AG20443 (cell line): ENCODE results near the gene ADAMTS2.

Experiments used
- DNase-seq: peaks from one replicate; pipeline ENCODE4 v3.0.0; 2012; ENCODE audit warnings: low spot score, mixed read lengths

The ADAMTS2 gene

DNA sequence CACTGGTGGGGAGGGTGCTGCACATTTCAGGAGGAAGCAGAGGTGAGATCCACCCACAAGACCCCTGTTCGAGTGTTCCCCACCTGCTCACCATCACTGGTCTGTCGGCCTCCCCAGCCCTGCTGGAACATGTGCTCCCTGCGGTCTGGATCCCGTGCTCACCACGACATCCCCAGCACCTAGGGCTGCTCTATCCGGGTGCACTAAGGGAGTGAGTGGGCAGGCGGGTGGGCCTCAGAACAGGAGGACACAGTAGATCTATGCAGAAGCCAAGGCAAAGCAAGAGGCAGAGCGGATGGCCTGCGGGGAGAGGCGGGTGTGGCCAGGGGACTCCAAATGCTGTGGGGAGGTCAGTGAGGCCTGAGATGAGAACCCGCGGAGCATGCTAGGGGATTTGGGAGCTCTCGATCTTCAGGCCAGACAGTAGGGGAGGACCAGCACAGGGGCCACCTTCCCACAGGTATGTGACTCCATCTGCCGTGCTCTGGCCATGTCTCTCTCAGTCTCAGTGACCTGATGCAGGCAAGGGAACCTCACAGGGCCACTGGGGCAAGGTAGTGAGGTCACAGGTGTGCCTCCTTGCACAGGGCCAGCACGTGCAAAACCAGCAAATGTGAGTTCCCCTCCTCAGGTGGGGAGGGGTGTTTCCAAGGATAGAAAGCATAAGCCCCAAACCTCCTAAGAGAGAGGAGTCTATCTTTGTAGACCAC lies 150.9 kb downstream of the ADAMTS2 start:
- no peak for DNase-seq

DNA sequence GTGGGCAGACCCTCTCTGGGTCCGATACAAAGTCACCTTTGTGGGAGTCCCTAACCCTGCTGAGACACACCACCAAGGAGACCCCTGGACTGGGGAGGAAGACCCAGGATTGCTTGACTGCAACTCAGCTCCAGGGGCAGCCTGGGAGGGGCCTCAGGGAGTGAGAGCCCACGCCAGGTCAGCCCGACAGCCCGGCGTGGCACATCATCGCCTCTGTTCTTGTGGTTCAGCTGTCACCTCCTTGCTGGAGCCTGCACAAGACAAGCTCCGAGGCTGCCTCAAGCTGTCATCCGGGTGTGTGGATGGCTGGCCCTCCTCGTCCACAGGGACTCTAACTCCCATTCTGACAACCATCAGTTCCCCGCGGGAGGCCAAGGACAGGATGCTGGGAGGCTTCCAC lies 151.5 kb downstream of the ADAMTS2 start:
- no peak for DNase-seq

DNA sequence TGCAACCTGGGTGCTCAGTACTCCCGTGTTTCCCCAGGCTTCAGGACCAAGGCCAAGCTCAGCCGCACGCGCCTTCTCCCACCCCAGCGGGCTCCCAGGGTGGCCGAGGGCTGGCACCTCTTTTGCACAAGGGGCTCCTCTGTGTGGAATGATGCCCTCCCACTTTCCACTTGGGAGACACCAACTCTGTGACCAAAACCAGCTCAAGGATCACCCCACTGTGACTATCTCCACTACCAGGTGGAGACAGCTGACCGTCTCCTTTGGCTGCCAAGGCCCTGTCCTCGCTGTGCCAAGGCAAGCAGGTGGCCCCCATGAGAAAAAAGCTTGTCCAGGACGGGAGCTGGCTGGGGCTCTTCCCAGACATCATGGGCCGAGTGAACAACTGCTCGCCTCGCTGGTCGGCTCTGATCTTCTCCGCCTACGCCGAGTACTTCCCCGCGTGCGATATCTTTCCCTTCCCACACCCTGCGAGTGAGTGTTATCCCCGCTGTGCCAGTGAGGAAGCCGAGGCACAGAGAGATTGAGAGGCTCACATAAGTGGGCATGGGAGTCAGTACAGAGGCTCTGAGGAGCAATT lies 152.3 kb downstream of the ADAMTS2 start:
- DNase-seq = no peak

DNA sequence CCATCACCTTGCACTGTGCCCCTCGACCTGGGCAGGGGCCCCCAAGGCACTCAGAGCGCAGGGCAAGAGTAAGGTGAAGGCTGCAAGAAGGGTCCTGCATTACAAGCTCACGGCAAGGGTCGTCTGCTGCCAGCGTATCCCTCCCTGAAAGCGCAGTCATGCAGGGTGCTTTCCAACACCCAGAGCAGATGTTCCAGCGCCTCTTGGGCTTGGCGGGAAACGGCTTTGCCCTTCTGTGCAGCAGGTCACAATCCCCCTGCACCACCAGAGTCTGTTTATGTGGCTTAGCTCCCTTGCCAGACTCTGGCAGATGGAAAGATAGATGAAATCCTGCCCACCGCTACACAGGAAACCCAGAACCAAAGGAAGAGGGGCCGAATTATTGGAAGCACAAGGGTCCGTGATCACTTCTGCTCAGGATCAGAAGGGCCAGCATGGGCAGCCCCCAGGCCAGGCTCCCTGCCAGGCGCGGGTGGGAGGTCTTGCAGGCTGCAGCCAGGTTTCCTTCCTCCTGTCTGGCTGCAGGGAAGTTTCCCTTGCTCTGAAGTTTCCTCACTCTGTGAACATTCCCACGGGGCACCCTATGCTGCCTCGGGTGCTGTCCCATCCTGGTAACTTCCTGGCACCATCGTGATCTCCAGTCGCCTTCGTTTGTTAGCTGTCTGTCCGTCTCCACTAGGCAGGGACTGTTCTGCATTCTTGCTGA lies 152.9 kb downstream of the ADAMTS2 start:
- DNase-seq = no peak

DNA sequence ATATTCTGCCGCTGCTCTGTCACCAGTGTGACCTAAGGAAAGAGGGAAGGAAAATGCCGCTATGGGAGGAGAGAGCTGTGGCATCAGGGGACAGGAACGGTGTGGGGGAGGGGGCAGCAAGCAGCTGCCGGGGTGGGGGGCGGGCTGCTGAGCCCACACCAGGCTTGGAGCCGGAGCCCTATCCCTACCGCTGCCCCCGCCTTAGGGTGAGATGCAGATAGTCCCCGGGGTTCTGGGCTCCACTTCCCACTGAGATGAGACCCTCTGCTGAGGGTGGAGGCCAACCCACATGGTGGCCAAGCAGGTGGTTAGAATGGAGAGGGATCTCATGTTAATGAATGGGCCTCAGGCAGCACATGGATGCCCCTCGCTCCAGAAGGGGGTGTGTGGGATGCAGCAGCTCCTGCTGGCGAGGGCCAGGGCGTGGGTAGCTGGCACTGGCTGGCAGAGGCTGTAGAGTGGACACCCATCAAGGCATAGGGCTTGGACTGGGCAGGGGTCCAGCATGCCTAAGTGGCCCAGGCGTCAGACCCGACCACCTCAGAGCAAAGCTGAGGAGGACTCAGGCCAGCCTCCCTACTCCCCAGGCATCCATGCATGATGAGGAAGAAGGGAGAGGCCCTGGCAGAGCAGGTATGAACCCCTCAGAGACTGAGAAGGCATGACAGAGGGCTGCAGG lies 153.6 kb downstream of the ADAMTS2 start:
- no peak for DNase-seq

DNA sequence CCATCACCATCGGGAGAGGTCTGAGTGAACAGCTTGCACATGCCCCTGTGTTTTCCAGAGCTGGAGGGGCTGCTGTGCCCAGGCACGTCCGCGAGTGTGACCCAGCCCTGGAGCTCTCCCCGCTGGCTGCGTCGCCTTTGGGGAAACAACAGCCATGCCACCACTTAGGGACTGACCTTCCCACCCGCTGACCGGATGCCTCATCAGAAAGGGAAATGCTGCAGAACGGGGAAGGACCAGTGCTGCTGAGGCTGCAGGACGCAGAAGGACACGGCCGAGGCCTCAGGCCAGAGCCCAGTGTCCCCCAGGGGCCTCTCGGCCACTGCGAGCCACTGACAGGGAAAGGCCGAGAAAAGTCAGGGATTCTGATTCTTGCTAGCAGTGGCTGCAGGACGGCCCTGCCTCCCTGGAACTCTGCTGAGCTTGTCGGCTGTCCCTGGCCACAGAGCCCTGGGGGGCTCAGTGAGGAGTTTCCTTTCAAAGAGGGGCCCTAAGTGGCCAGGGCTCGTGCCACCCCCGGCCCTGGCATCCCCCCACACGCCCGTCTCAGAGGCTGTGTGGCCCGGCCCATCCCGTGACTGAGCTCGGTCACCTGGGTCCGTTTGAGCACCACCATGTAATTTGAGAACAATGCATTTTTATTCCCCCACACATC lies 154.3 kb downstream of the ADAMTS2 start:
- DNase-seq = no peak

DNA sequence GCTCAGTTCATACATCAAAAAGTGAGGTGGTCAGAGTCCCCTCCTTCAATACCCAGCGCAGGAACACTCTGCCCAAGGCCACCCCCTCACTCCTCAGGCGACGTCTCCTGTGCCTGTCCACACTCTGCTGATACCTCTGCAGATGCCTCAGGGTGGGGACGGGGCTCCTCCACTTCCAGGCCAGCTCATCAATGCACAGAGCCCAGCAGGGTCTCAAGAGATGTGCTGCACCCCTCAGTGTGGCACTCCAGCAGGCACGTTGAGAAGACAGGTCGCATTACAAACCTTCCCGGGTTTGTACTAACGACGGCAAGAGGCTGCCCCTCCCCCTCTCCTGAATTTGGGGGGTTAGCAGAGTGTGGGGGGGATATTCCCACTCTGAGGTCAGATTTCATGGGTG lies 156.6 kb downstream of the ADAMTS2 start:
- no peak for DNase-seq

DNA sequence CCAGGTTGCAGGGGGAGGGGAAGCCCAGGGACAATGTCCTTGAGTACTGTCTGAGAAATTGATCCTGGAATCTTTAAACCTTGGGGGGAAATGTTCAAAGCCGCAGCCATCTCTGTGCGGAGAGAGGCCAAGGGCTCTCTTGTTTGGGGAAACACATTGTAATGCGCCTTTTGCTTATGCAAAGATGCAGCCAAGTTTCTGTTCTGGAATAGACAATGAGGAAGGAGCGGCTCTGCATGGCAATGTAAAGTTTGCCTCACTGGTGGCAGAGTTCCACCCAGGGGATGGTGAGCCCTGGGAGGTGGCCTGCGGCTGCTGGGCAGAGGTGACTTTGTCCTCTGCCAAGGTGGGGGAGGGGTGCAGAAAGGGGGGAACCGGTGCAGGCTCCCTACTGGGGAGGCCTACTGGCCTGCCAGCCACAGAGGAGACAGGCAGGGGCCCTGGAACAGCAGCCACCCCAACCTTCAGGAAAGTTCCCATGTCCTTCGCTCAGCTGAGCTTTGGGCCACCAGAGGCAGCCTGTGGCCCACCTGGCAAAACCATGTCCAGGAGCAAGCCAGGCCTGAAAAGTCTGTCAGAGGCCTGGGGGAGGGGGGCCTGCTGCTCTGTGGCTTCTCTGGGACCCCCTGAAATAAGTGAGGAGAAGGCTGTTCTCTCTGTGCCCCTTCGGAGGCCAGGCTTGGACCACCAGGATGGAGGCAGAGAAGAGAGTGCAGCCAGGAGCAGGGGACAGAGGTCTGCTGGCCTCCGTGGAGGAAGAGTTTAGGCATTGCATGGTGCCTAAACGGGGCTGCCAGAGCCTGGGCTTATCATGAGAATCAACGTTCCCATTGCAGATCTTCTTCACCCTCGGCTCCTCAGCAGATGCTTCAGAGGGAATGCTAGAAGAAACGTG lies 157.3 kb downstream of the ADAMTS2 start:
- no peak for DNase-seq

DNA sequence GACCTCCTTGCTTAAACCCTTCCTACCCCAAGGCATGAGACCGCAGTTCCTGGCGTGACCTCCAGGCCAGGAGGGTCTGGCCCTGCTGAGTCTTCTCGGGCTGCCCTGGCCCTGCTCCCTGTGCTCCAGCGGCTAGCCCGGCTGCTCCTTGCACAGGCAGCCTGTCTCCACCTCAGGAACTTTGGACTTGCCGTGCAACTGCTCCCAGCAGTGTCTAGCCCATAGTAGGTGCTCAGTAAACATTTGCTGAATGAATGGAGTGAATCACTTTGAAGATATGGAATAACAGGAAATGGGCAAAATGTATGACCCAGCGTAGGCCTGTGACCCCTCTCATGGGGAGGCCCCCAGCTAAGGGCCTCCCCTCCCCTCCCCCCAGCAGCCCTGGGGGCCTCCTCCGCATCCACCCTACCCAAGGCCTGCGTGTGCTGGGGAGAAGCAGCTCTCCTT lies 158.0 kb downstream of the ADAMTS2 start:
- DNase-seq = no peak

DNA sequence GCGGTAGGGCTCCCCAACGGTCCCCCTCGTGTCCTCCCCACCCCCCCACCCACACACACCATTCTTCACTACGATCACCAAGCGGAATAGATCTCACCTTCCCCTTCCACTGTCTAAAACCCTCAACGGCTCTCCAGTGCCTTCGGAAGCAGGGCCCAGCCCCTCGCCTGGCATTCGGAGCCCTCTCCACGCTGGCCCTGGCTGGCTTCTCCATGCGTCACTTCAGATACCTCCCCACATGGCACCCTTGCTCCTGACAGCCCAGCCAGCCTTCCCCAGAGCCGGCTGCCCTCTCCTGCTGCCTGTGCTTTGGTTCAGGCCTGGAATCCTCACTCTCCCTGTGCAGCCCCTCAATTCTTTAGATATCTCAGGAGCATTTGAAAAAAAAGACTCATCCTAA lies 158.5 kb downstream of the ADAMTS2 start:
- no peak for DNase-seq

DNA sequence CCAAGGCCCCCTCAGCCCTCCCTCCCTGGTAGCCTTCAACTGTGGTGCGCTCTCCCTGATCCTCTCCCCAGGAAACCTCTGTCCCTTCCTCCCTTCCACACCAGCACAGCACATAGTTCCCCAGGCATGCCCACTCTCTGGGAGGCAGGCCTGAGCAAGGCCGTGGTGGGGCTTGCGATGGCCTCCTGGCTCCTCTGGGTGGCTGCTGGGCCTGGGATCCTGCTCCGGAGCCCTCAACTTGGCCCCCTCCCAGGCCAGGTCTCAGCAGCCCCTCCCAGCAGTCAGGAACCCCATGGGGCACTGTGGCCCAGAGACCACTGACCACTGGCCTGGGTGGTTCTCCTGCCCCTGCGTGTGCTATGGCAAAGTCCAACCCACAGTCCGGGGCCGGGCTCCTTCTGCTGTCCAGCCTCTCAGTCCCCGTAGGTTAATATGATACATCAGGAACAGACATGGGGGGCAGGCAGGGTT lies 159.3 kb downstream of the ADAMTS2 start:
- DNase-seq = no peak

DNA sequence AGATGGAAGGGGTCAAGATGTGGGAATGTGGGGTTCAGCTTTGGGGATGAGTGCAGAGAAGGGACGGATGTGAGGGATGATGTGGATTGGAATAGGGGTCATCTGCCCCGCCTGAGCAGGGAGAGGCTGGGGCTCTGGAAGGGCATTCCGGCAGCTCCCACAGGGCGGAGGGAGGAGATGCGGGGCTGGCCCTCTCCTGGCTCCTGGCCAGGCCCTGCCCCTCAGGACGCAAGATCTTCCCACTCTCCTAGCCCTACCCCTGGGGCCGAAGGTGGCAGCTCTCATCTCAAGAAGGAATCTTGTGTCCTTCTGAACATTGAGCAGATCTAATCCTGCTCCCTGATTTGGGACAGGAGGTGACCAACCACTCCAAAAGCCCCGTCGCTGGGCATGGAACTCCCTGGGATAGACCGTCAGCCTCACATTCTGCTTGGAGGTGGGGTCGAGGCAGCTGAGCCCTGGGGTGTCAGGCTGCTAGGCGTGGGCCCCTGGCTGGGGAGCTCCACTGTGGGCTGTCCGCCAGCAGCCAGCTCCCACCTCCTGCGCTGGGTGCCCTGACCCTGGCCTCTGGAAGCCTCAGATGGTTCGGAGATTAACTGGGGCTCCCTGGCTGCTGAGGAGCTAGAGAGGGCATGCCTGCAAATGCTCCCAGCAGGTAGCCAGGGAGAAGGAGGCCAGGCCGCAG lies 159.9 kb downstream of the ADAMTS2 start:
- DNase-seq = no peak

DNA sequence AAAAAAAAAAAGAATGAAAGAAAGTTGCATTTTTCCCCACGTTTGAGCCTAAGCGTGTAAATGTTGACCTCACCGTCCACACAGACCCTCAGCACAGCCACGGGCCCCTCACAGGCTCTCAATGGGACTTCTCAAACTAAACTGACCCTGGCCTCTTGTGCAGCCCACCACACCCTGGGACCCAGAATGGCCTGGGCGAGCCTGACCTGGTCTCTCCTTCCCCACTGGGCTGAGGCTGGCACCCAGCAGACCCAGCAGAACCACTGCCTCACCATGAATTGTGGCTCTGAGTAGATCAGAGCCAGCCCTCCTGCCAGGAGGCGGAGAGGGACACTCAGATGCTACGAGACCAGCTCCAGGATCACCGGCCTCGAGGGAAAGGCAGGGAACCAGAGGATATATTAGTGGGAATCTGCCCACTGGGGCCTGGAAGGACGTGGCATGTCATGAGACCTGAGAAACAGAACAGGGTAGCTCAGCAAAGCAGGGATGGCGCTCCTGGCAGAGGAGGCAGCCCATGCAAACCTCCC lies 160.7 kb downstream of the ADAMTS2 start:
- DNase-seq = no peak

DNA sequence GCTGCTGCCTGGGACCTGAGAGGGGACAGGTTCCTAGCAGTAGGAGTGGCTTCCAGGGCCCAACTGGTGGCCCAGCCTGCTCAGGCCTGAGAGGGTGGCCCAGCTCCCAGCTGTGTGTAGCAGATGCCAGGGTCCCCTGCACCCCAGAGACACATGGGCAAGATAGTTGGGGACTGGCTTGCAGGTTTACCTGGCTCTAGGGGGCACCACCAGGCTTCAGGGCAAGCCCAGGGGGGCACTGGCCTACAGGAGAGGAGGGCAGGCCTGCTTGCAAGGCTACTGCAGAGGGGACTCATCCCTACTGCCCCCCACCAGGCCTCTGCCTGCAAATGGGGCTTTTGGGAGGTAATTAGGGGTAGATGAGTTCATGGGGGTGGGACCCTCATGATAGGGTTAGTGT lies 161.8 kb downstream of the ADAMTS2 start:
- no peak for DNase-seq

DNA sequence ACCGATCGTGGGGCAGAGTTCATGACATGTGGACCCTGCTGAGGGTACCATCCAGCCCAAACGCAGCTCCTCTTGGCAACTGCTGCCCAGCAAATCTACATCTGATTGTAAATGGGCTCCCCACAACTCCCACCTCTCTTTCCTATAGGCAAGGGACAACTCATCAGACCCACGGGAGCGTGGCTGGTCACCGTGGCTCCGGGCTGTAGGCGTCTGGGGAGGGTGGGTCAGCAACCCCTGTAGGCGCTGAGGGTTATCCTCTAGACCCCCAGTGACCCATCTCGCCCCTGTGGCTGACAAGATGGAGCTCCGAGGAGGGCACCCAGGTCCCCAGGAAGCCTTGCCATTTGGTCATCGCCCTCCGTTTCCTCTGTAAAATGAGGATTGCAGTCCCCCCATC lies 162.7 kb downstream of the ADAMTS2 start:
- no peak for DNase-seq

DNA sequence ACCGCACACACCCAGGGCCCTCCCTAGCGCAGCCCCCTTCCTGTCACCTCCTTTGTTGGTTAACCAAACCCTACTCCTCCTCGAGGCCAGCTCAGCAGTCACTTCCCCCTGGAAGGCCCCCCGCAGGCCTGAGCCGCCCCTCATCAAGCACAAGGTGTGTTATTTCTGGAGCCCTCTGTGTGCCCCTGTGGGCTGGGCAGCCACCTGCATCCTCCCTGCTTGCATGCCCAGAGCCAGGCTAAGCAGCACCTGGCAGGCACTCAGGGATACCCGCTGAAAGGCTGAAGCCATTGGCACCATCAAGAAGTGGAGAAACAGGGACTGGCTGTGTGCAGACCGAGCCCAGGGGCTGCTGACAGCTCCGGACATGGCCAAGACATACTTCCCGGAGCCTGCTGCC lies 163.3 kb downstream of the ADAMTS2 start:
- DNase-seq = no peak

DNA sequence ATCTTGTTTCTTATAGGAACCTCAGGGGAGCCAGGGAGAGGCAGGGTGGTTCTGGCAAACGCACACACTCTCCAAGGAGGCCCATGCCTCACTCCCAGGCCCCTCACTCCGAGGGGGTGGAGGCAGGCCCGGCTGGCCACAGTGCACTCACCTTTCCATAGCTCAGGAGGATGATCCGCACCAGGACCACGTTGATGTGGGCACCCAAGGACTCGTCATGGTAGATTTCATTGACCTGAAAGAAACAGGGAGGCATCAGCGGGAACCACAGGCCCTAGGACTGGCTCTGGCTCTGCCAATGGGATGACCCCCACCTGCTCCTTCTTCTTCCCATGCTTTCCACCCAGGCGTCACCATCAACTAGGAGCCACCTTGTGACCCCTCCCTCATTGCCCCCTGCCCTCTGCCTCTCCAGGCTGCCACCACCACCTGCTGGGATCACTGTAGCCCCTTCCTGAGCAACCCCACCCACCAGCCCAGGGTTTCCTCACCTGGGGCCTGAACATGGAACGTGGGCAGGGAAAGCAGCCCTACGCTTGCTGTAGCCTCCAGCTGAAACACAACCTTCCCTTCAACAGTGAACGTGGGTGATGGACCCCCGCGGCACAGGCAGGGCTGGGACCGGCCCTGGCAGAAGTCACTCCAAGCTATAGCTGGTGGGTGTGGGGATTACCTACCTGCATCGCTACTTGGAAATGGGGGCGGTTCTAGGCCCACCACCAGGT lies 164.2 kb downstream of the ADAMTS2 start:
- DNase-seq = no peak

DNA sequence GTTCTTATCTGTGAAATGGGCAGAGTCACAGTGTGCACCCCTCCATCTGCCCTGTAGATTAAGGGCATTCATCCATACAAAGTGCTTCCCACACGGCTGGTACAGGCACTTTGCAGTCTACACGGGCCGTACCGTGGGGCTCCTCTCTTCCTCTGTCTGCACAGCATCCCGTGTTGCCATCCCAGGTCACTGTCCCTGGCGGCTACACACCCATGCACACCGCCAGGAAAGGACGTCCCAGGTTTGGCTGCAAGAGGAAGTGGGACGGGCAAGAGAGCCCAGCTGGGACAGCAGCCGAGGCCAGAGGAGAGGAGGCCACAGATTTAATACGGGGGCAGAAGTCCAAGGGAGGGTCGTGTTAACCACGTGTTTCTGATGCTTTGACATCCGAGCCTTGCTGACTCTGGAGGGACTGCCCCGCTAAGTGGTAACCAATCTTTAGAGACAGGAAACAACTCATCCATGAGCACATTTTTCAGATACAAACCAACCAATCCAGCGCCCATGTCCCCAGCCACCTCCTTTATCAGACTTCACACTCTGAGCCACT lies 165.1 kb downstream of the ADAMTS2 start:
- no peak for DNase-seq
